ENCODE data around the gene IFI16.

- TF ChIP-seq, protein P1, sequence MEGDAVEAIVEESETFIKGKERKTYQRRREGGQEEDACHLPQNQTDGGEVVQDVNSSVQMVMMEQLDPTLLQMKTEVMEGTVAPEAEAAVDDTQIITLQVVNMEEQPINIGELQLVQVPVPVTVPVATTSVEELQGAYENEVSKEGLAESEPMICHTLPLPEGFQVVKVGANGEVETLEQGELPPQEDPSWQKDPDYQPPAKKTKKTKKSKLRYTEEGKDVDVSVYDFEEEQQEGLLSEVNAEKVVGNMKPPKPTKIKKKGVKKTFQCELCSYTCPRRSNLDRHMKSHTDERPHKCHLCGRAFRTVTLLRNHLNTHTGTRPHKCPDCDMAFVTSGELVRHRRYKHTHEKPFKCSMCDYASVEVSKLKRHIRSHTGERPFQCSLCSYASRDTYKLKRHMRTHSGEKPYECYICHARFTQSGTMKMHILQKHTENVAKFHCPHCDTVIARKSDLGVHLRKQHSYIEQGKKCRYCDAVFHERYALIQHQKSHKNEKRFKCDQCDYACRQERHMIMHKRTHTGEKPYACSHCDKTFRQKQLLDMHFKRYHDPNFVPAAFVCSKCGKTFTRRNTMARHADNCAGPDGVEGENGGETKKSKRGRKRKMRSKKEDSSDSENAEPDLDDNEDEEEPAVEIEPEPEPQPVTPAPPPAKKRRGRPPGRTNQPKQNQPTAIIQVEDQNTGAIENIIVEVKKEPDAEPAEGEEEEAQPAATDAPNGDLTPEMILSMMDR (conservative IDR thresholded peaks at IDR 0.05): no peak
- TF ChIP-seq EZH2 (IDR thresholded peaks at IDR 0.05; ENCODE audit: low read depth): no peak
Observed at GRCh38 chr1:159000070-159000409, 9.7 kb upstream of the IFI16 start.

Data from PC-9 (cell line).